Measurements from ENCODE around the gene MS4A3.
"Not testable (repeated sequence)": the region's sequence is repeated elsewhere in the genome, so short reads cannot be mapped to it uniquely, and the experiment has no call there.

MS4A3 gene

DNA sequence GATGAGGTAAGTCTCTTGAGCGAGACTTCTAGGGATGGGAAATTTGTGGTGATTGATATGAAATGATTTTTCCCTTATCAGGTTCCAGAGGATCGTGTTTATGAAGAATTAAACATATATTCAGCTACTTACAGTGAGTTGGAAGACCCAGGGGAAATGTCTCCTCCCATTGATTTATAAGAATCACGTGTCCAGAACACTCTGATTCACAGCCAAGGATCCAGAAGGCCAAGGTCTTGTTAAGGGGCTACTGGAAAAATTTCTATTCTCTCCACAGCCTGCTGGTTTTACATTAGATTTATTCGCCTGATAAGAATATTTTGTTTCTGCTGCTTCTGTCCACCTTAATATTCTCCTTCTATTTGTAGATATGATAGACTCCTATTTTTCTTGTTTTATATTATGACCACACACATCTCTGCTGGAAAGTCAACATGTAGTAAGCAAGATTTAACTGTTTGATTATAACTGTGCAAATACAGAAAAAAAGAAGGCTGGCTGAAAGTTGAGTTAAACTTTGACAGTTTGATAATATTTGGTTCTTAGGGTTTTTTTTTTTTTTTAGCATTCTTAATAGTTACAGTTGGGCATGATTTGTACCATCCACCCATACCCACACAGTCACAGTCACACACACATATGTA is 39.1 kb downstream of the MS4A3 start:
- no peak for DNase-seq (ENCODE audit: low read depth)

DNA sequence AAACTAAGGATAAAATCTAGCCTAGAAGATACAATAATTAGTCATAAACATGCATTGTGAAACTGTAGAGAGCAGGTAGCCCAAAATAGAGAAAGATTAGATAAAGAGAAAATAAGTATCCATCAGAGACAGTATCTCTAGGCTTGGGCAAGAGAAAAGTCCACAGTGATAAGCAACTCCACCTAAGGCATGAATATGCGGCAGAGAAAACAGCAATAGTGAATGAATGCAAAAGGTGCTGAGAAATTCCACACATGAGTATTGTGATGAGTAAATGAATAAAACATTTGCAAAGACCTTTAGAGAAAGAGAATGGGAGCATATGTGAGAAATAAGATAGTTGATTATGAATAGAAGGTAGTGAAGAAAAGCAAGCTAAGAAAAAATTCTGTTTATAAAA is 40.7 kb downstream of the MS4A3 start:
- DNase-seq (ENCODE audit: low read depth): no peak

GRCh38 chr11:60098508-60098907 is 42.0 kb downstream of the MS4A3 start:
- no peak for DNase-seq (ENCODE audit: low read depth)

DNA sequence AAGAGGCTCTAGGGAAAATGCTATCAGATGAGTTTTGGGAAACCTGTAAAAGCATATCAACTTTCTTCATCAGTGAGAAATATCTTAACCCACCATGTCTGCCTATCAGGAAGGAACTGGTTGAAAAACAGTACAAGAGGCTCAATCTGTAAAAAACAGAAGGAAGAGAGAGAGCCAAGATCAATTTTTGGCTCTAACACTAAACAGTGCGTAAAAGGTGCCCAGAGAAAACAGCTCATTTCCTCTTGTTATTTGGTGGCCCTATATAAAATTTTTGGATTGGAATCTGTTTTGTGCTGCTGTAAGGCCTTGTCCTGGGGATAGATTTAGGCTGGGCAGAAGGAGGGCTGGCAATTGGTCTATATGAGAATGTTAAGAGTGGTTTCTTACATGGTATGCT is 44.1 kb downstream of the MS4A3 start:
- DNase-seq (ENCODE audit: low read depth): no peak

- not testable (repeated sequence) for DNase-seq (ENCODE audit: low read depth)
Measured at GRCh38 chr11:60101368-60101767, 44.9 kb downstream of the MS4A3 start.

DNA sequence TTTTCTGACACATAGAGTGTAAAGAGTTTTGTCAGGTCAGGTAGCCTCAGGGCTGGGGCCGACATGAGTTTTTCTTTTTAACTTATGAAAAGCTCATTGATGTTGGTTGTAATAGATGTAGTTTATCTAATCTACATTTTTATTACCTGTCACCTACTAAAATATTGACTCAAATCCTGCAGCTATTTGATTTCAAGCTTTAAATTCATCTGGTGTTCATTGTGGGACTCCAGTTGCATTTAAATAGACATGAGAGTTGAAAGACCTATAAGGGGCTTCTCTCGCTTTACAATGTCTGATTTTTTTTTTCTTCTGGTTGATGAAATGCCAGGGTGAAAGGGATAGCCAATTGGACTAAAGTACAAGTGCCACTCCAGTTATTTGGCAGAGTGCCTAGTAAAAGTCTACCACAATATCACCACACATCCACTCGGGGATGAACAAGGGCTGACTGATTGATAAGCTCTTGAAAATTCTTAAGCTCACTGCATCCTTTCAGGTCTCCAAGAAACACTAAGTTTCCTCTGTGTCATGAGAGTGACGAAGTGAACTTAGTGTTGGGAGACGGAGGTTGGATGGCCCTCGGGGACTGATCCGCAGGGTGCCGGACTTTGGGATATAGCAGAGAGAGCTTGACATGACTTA is 48.1 kb downstream of the MS4A3 start:
- not testable (repeated sequence) for DNase-seq (ENCODE audit: low read depth)

DNA sequence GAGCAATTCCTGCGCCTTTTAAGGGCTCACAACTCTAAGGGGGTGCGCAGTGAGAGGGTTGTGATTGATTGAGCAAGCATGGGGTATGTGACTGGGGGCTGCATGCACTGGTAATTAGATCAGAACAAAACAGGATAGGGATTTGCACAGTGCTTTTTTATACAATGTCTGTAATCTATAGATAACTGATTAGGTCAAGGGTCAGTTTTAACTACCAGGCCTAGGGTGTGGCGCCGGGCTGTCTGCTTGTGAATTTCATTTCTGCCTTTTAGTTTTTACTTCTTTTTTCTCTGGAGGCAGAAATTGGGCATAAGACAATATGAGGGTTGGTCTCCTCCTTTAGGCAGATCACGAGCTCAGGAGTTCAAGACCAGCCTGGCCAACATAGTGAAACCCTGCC is 52.2 kb downstream of the MS4A3 start:
- not testable (repeated sequence) for DNase-seq (ENCODE audit: low read depth)

- DNase-seq (ENCODE audit: low read depth): no peak
Measured at GRCh38 chr11:60111793-60112192, 55.3 kb downstream of the MS4A3 start.

- DNase-seq (ENCODE audit: low read depth): no peak
Measured at GRCh38 chr11:60116996-60117790, 60.7 kb downstream of the MS4A3 start.

GRCh38 chr11:60118338-60118737 is 61.9 kb downstream of the MS4A3 start:
- DNase-seq (ENCODE audit: low read depth): no peak

GRCh38 chr11:60119710-60120109 is 63.2 kb downstream of the MS4A3 start:
- DNase-seq (ENCODE audit: low read depth): no peak

All from HS-27A (cell line).